GM19324 (cell line): ENCODE results near the gene LRTM1.

ENCODE experiments used
- ATAC-seq: cut with Tn5 transposase; IDR thresholded peaks from one replicate; pipeline ENCODE4 v1.9.1; 2021; ENCODE audit warnings: mild to moderate bottlenecking, moderate library complexity; ENCODE audit not compliant: unreplicated experiment, low FRiP score

Gene LRTM1

GRCh38 chr3:54941690-54942362, 14.0 kb upstream of the LRTM1 start:
- no peak for ATAC-seq

- no peak for ATAC-seq
Measured at GRCh38 chr3:54940971-54941370, 13.1 kb upstream of the LRTM1 start.

GRCh38 chr3:54939557-54940300, 11.9 kb upstream of the LRTM1 start:
- no peak for ATAC-seq

- ATAC-seq = no peak
Measured at GRCh38 chr3:54936561-54936960, 8.7 kb upstream of the LRTM1 start.

GRCh38 chr3:54935869-54936268, 8.0 kb upstream of the LRTM1 start:
- no peak for ATAC-seq

GRCh38 chr3:54932606-54933005, 4.7 kb upstream of the LRTM1 start:
- ATAC-seq = no peak

- no peak for ATAC-seq
Measured at GRCh38 chr3:54931182-54931581, 3.3 kb upstream of the LRTM1 start.

- no peak for ATAC-seq
Measured at GRCh38 chr3:54918516-54918915, 9.3 kb downstream of the LRTM1 start.

GRCh38 chr3:54917862-54918261, 10.0 kb downstream of the LRTM1 start:
- no peak for ATAC-seq

GRCh38 chr3:54917174-54917573, 10.7 kb downstream of the LRTM1 start:
- ATAC-seq = no peak

GRCh38 chr3:54916732-54917131, 11.1 kb downstream of the LRTM1 start:
- ATAC-seq = no peak

- ATAC-seq = no peak
Measured at GRCh38 chr3:54915976-54916375, 11.9 kb downstream of the LRTM1 start.

GRCh38 chr3:54915181-54915580, 12.7 kb downstream of the LRTM1 start:
- ATAC-seq = no peak

GRCh38 chr3:54914180-54914579, 13.7 kb downstream of the LRTM1 start:
- ATAC-seq = no peak

GRCh38 chr3:54909191-54909590, 18.7 kb downstream of the LRTM1 start:
- no peak for ATAC-seq

GRCh38 chr3:54906763-54907162, 21.1 kb downstream of the LRTM1 start:
- ATAC-seq = no peak

GRCh38 chr3:54905920-54906319, 21.9 kb downstream of the LRTM1 start:
- no peak for ATAC-seq

GRCh38 chr3:54905261-54905888, 22.5 kb downstream of the LRTM1 start:
- no peak for ATAC-seq

- no peak for ATAC-seq
Measured at GRCh38 chr3:54901906-54902685, 25.8 kb downstream of the LRTM1 start.

- no peak for ATAC-seq
Measured at GRCh38 chr3:54900838-54901591, 26.8 kb downstream of the LRTM1 start.
